Measurements from ENCODE around the gene AP3S1.
"Not testable (repeated sequence)": the region's sequence is repeated elsewhere in the genome, so short reads cannot be mapped to it uniquely, and the experiment has no call there.

AP3S1 gene

DNA sequence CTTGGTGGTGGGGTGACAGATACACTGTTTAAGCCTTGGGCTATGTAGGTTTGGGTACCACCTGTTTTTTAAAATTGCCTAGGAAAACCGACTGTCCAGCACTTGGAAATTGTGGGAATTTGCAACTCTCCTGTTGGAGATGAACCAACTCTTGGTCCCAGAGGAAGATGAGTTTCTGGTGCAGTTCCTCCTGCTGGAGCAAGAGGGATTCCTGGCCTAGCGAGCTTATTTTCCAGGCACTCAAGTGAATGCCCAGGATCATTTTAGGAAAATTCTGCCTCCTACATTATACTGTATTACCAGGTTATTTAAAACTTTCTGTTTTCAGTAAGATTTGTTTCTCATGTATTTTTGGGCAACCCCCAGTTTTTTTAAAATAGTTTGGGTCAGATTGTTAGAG, 33.7 kb downstream of the AP3S1 start:
- DNase-seq = no peak

GRCh38 chr5:115877342-115877741, 35.6 kb downstream of the AP3S1 start:
- not testable (repeated sequence) for DNase-seq

- DNase-seq = not testable (repeated sequence)
Measured at GRCh38 chr5:115882434-115882833, 40.7 kb downstream of the AP3S1 start.

GRCh38 chr5:115884704-115885103, 43.0 kb downstream of the AP3S1 start:
- no peak for DNase-seq

GRCh38 chr5:115885208-115885607, 43.5 kb downstream of the AP3S1 start:
- not testable (repeated sequence) for DNase-seq

- DNase-seq = no peak
Measured at GRCh38 chr5:115888027-115888426, 46.3 kb downstream of the AP3S1 start.

GRCh38 chr5:115892021-115892420, 50.3 kb downstream of the AP3S1 start:
- DNase-seq = no peak

DNA sequence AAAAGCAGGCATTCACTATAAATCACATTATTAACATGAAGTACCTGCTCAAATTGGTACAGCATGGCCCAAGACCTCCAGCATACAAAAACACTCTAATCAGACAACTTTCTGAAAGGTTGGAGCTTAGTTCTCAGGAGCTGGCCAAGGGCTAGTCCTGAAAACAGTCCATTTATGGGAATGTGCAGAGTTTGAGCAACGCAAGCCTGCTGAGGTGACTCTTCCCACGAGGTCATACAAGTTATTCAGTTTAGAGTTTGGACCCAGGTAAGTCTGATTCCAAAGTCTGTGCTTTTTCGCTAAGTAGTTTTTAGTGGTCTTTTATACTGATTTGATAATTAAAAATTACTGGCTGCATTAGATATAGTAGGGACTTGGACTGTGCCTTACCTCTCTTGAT, 52.6 kb downstream of the AP3S1 start:
- DNase-seq = no peak

- DNase-seq = no peak
Measured at GRCh38 chr5:115895821-115896220, 54.1 kb downstream of the AP3S1 start.

DNA sequence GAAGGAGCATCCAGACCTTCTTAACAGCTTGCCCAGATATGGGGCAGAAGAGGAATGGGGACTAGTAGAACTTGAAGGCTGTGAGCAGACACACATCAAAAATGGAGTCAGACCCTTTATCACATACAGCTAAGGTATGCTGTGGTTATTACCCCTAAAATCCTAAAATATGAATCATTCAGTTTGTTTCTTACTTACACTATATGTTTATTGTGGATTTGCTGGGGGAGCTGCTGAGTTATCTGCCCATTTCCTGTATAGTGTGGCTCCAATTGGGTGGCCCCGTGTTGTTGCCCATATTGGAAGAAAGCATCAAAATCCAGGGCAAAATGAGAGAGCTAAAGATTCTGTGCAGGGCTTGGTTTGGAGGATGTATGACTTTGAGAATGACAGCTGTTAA, 56.9 kb downstream of the AP3S1 start:
- DNase-seq = no peak

DNA sequence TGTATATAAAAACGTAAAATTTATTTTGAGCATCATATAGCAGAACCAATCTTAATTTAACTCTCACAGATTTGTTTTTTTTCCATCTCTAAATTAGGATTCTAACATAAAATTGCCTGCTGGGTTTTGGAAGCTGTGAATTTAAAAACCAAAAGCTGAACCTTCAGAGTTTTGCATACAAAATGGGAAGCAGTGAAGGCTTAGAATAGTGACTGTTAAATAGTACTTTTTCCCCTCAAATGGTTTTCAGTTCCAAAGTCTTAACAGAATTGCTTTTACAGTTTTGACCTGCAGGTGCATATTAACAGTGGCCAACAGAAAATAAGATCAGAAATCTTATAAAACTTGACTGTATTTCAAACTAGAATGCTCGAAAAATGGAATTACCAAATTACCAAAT, 65.4 kb downstream of the AP3S1 start:
- DNase-seq = no peak

DNA sequence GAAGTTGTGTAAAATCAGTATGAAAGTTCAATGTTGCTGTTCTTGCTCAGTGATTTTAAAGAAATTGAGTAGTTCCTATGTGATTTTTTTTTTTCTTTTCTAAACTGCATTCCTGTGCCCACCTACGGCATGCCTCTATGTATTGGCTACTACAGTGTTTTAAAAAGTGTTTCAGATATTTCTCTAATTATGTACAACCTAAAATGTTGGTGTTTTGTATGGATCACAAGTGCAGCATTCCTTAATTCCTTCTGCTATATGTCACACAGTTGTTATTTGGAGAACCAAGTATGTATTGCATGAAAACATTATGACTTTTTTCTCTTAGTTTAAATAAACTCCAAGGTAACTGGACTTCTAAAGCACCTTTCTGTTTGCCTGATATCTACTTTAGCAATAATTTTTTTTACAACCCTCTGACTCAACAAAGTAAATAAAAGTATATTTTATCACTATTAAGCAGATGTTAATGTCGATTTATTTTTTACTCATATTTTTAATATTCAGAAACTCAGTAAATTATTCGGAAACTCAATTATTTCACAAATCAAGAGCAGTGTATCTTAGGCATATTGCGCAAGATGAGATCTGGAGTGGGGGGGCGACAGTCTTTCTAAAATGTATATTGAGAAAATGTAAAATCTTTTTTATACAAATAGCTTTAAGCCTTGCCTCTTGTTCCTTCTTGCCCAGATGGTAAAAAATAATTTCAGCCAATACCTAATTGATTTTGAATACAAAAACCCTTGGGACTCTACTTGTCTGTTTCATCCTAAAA, 72.1 kb downstream of the AP3S1 start:
- DNase-seq = not testable (repeated sequence)

GRCh38 chr5:115920171-115920725, 78.5 kb downstream of the AP3S1 start:
- DNase-seq = no peak

DNA sequence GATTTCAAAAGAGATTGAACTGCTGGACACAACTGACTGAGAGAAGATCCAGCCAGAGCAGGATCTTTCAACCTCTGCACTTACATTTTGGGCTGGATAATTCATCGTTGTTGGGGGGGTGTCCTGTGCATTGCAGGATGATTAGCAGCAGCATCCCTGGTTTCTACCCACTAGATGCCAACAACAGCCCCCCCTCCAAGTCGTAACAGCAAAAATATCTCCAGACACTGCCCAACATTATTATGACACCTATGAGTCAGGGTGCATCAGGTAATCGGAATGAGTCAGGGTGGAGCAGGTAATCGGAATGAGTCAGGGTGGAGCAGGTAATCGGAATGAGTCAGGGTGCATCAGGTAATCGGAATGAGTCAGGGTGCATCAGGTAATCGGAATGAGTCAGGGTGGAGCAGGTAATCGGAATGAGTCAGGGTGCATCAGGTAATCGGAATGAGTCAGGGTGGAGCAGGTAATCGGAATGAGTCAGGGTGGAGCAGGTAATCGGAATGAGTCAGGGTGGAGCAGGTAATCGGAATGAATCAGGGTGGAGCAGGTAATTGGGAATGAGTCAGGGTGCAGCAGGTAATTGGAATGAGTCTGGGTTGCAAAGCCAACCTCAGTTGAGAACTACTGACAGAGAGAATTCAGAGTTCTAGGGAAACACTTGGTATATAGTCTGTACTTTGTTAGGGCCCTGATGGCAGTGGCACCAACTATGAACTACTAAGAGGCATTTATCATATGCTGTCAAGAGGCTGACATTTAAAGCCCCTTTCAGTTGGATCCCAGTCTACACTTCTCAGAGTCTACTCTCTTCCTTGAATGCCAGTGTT, 87.1 kb downstream of the AP3S1 start:
- DNase-seq = not testable (repeated sequence)

GRCh38 chr5:115930171-115930570, 88.4 kb downstream of the AP3S1 start:
- not testable (repeated sequence) for DNase-seq

GRCh38 chr5:115930630-115931337, 89.0 kb downstream of the AP3S1 start:
- no peak for DNase-seq

DNA sequence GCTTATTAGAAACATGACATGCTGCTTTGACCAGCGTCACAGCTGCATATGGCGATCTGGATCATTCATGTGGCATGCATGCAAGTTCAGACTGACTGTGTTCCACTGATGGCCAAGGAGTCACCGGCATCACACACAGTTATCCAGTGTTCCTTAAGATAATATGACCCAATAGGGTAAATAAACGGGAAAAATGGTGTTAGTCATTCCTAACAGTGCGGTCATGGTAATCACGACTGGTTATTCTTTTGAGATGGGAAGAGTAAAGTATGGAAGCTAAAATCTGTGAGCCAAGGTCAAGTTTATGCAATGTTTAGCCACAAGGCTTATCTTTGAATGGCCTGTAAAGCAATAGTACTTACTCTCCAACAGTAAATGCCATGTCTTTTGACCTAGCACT, 91.3 kb downstream of the AP3S1 start:
- no peak for DNase-seq

DNA sequence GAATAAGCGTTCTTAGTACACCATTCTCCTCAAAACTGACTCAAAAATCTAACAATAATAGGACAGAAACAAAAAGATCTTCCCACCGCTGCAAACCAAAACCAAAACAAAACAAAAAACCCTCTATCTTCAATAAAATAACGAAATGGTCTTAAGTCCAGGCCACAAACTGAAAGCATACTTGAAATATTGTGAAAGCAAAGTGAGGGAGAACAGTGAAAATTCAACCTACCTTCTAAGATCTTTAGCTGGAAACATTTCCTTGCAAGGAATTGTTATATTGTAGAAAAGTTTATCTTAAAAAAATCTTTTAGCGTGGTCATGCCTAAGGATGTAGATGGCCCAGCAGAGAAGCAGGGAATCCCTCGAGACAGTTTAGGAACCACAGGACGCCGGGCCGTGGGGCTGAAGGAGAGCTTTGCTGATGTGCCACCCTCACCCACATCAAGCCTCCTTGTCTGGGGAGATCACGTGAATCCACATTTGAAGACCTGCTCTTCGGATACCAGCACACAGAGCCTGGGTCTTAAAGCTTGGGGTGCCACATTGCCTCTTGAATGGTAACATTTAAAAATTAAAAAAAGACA, 92.7 kb downstream of the AP3S1 start:
- DNase-seq = no peak

GRCh38 chr5:115936031-115936430, 94.3 kb downstream of the AP3S1 start:
- DNase-seq = no peak

GRCh38 chr5:115939059-115939458, 97.3 kb downstream of the AP3S1 start:
- DNase-seq = no peak

- peak; percentile 31 for DNase-seq
Measured at GRCh38 chr5:115940080-115940810, 98.5 kb downstream of the AP3S1 start.

DNA sequence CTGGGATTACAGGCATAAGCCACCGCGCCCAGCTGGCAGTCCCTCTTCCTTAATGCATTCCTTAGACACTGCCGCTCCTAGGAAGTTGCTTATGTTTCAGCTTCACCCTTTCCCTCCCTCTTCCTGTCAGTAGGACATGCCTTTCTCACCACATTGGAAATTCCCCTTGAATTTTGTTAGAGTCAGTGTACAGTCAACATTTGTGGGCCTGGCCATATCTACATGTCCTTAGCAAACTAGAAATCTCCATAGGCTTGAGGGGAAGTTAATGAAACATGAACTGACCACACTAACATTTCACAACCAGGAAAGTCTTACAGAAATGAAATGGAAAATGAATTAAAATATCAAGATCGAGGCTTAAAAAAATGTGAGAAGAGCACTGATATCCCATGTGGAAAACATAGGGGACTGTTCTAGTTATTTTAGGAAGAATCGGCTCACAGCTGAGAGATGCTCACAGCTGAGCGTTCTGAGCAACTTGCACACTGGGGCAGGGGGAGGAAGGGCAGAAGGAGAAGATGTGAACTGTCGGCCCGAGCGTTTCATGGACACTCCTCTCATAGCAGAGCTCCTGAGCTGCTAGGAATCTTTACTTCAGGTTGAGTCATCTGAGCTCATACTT, 99.4 kb downstream of the AP3S1 start:
- DNase-seq = no peak
